SK-N-SH treated with all-trans-retinoic acid at 6 μM for 48 hours (cell line): ENCODE data around the gene BDNF.

Experiments
- ARNTL ChIP-seq: fragments of 450-650 bp; formaldehyde crosslinking; IDR thresholded peaks from 2 replicates; pipeline ENCODE4 v1.5.0; 2020; ENCODE audit warnings: low read depth, mild to moderate bottlenecking, moderate library complexity, borderline replicate concordance
- RARB ChIP-seq: fragments of 250-450 bp; sonication (Bioruptor Pico); IDR thresholded peaks from 2 replicates; pipeline ENCODE4 v1.8.0; 2021; ENCODE audit warnings: mild to moderate bottlenecking, moderate library complexity
- ZNF70 ChIP-seq: fragments of 450-650 bp; formaldehyde crosslinking; IDR thresholded peaks from 2 replicates; pipeline ENCODE4 v1.5.0; 2020; ENCODE audit warnings: mild to moderate bottlenecking, moderate library complexity
- TF ChIP-seq, protein P1 (sequence below): fragments of 250-450 bp; sonication (Bioruptor Pico); IDR thresholded peaks from 2 replicates; pipeline ENCODE4 v1.5.0; 2020; ENCODE audit warnings: mild to moderate bottlenecking, moderate library complexity

- TF ChIP-seq RARB (CRISPR knock-in tag): no peak
- TF ChIP-seq ZNF70 (CRISPR knock-in tag): no peak
- no peak for TF ChIP-seq ARNTL (CRISPR knock-in tag)
- TF ChIP-seq, protein P1, sequence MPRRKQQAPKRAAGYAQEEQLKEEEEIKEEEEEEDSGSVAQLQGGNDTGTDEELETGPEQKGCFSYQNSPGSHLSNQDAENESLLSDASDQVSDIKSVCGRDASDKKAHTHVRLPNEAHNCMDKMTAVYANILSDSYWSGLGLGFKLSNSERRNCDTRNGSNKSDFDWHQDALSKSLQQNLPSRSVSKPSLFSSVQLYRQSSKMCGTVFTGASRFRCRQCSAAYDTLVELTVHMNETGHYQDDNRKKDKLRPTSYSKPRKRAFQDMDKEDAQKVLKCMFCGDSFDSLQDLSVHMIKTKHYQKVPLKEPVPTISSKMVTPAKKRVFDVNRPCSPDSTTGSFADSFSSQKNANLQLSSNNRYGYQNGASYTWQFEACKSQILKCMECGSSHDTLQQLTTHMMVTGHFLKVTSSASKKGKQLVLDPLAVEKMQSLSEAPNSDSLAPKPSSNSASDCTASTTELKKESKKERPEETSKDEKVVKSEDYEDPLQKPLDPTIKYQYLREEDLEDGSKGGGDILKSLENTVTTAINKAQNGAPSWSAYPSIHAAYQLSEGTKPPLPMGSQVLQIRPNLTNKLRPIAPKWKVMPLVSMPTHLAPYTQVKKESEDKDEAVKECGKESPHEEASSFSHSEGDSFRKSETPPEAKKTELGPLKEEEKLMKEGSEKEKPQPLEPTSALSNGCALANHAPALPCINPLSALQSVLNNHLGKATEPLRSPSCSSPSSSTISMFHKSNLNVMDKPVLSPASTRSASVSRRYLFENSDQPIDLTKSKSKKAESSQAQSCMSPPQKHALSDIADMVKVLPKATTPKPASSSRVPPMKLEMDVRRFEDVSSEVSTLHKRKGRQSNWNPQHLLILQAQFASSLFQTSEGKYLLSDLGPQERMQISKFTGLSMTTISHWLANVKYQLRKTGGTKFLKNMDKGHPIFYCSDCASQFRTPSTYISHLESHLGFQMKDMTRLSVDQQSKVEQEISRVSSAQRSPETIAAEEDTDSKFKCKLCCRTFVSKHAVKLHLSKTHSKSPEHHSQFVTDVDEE (CRISPR knock-in tag): no peak
Measured at GRCh38 chr11:27701355-27702105, 1.3 kb upstream of the BDNF start.
